Hepatocyte (in vitro differentiated cells): ENCODE data around the gene CHCHD6. TPM values are rescaled to one million over a fixed set of nuclear protein-coding genes. Genes with fewer than 3 reads are reported as not detected.

ENCODE experiments used
- DNase-seq: peaks from one replicate; pipeline ENCODE4 v3.0.0-alpha.2; 2016; ENCODE audit warnings: low spot score
- H2AFZ ChIP-seq: fragments of 200-600 bp; sonication (generic); 2 replicates; pipeline ENCODE4 v1.6.0; 2016; ENCODE audit warnings: antibody characterized with exemption, mild to moderate bottlenecking
- H3K27ac ChIP-seq: fragments of 200-600 bp; sonication (generic); 2 replicates; pipeline ENCODE4 v1.5.1; 2016; ENCODE audit warnings: mild to moderate bottlenecking
- H3K27me3 ChIP-seq: fragments of 200-600 bp; sonication (generic); 2 replicates; pipeline ENCODE4 v1.6.1; 2016
- H3K36me3 ChIP-seq: fragments of 200-600 bp; sonication (generic); replicated peaks from 2 replicates; pipeline ENCODE4 v1.5.1; 2016; ENCODE audit warnings: low read depth; ENCODE audit not compliant: insufficient read depth
- H3K4me1 ChIP-seq: fragments of 200-600 bp; sonication (generic); 2 replicates; pipeline ENCODE4 v1.5.1; 2016; ENCODE audit warnings: mild to moderate bottlenecking, moderate library complexity; ENCODE audit not compliant: insufficient read depth
- H3K4me2 ChIP-seq: fragments of 200-600 bp; sonication (generic); 2 replicates; pipeline ENCODE4 v1.6.0; 2016
- H3K4me3 ChIP-seq: fragments of 200-600 bp; sonication (generic); 2 replicates; pipeline ENCODE4 v1.5.1; 2016; ENCODE audit warnings: mild to moderate bottlenecking
- H3K79me2 ChIP-seq: fragments of 200-600 bp; sonication (generic); 2 replicates; pipeline ENCODE4 v1.6.0; 2017; ENCODE audit warnings: mild to moderate bottlenecking
- H3K9me2 ChIP-seq: fragments of 200-600 bp; sonication (generic); replicated peaks from 2 replicates; pipeline ENCODE4 v1.6.0; 2017; ENCODE audit warnings: mild to moderate bottlenecking; ENCODE audit not compliant: insufficient read depth
- H3K9me3 ChIP-seq: fragments of 200-600 bp; sonication (generic); 2 replicates; pipeline ENCODE4 v1.5.1; 2016; ENCODE audit warnings: low read depth, mild to moderate bottlenecking
- H4K20me1 ChIP-seq: fragments of 200-600 bp; sonication (generic); 2 replicates; pipeline ENCODE4 v1.6.0; 2016; ENCODE audit warnings: mild to moderate bottlenecking; ENCODE audit not compliant: insufficient read depth, poor library complexity, severe bottlenecking
- EZH2 ChIP-seq: fragments of 200-600 bp; sonication (generic); IDR thresholded peaks from 2 replicates; pipeline ENCODE4 v1.6.1; 2016; ENCODE audit warnings: antibody characterized with exemption, mild to moderate bottlenecking, borderline replicate concordance
- EZH2phosphoT487 ChIP-seq: fragments of 200-600 bp; sonication (generic); IDR thresholded peaks from one replicate; pipeline ENCODE4 v1.6.1; 2018; ENCODE audit warnings: antibody characterized with exemption, mild to moderate bottlenecking, low read depth, moderate library complexity; ENCODE audit not compliant: unreplicated experiment, severe bottlenecking
- WGBS: methylation state at CpG from one replicate; pipeline ENCODE4 v1.1.6; 2016; ENCODE audit warnings: low lambda C conversion rate; ENCODE audit errors: missing lambda C conversion rate; 5-methylcytosine and 5-hydroxymethylcytosine counted together
- polyA plus RNA-seq: library from polyadenylated mRNA; unstranded; fragments of >200 nt; fragmentation: Nextera tagmentation; extraction: Ambion mirVana; gene quantifications from 2 replicates; pipeline ENCODE4 v1.2.1, GENCODE V29; 2016
- total RNA-seq: library from RNA; depleted of rRNA; stranded (reverse); fragments of >200 nt; gene quantifications from 2 replicates; pipeline ENCODE4 v1.2.3, GENCODE V29; 2014
- TF ChIP-seq, protein P1 (sequence below): fragments of 200-600 bp; sonication (generic); IDR thresholded peaks from 2 replicates; pipeline ENCODE4 v1.5.1; 2016; ENCODE audit warnings: antibody characterized with exemption, mild to moderate bottlenecking; ENCODE audit not compliant: poor library complexity

CHCHD6 gene
- total and polyA plus RNA-seq, 2 experiments from 2014 or later = 13.8 to 19.7 TPM

GRCh38 chr3:126912027-126912422 is 208.0 kb downstream of the CHCHD6 start:
- no peaks in the 10 kb centered on the region for H3K79me2 ChIP-seq
- no peaks in the 10 kb centered on the region for H3K9me2 ChIP-seq
- H3K9me3 ChIP-seq = no peaks in the 10 kb centered on the region
- no peak overlapping the region for H3K4me3 ChIP-seq
- H4K20me1 ChIP-seq = no peaks in the 10 kb centered on the region
- no peaks in the 10 kb centered on the region for H3K27me3 ChIP-seq
- no peaks in the 10 kb centered on the region for H3K4me1 ChIP-seq
- H3K36me3 ChIP-seq = no peaks in the 10 kb centered on the region
- H3K4me2 ChIP-seq = no peak overlapping the region
- no peak for DNase-seq
- no peak for TF ChIP-seq EZH2
- TF ChIP-seq, protein P1, sequence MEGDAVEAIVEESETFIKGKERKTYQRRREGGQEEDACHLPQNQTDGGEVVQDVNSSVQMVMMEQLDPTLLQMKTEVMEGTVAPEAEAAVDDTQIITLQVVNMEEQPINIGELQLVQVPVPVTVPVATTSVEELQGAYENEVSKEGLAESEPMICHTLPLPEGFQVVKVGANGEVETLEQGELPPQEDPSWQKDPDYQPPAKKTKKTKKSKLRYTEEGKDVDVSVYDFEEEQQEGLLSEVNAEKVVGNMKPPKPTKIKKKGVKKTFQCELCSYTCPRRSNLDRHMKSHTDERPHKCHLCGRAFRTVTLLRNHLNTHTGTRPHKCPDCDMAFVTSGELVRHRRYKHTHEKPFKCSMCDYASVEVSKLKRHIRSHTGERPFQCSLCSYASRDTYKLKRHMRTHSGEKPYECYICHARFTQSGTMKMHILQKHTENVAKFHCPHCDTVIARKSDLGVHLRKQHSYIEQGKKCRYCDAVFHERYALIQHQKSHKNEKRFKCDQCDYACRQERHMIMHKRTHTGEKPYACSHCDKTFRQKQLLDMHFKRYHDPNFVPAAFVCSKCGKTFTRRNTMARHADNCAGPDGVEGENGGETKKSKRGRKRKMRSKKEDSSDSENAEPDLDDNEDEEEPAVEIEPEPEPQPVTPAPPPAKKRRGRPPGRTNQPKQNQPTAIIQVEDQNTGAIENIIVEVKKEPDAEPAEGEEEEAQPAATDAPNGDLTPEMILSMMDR = no peak
- no peak for TF ChIP-seq EZH2phosphoT487
- no peak overlapping the region for H2AFZ ChIP-seq
- no peak overlapping the region for H3K27ac ChIP-seq
- over 99% methylated on average over 9 of the region's 9 CpGs for WGBS

DNA sequence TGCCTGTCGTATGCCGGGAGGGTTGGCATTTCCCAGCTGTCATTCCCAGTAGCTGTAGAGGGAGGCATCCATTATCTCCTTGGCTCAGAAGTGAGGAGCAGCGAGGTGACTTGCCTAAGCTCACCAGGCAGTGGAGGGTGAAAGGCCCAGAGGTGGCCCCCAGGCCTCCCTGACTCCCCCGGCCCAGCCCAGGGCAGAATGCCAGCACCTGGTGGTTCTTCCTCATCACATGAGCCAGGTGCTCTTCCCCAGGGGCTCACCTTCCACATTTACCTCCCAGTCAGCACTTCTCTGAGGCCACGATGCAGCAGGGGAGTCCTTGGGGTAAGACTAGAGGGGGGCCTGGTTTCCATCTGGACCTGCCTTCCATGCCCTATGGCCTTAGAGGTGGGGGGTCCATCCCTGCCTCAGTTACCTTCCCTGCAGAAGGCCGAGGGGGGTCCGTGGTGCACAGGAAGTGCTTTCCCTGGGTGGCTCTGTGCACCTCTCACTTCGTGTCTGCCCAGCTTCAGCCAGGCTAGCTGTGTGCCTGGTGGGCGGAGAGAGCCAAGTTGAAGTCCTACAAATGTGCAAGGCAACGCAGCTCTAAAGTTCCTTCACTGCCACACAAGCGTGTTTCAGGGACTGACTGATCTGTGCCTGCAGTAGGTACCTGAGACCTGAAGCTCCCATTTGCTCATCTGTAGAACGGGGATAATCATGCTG is 208.6 kb downstream of the CHCHD6 start:
- WGBS = 99% methylated on average over 12 of the region's 12 CpGs
- TF ChIP-seq EZH2phosphoT487 = no peak
- Histone ChIP-seq H3K4me2 (no peak overlapping the region), H3K79me2 (no peaks in the 10 kb centered on the region), H3K27ac (no peak overlapping the region), H2AFZ (no peak overlapping the region), H3K36me3 (no peaks in the 10 kb centered on the region), H3K27me3 (no peaks in the 10 kb centered on the region), H3K4me3 (no peak overlapping the region), H3K4me1 (no peaks in the 10 kb centered on the region), H4K20me1 (no peaks in the 10 kb centered on the region), H3K9me2 (no peaks in the 10 kb centered on the region), H3K9me3 (no peaks in the 10 kb centered on the region)
- no peak for DNase-seq

GRCh38 chr3:126913524-126913923 is 209.5 kb downstream of the CHCHD6 start:
- no peak for DNase-seq
- no peak for TF ChIP-seq EZH2
- no peak for TF ChIP-seq EZH2phosphoT487
- TF ChIP-seq, protein P1 = no peak
- no peaks in the 10 kb centered on the region for H3K9me2 ChIP-seq
- H2AFZ ChIP-seq = no peak overlapping the region
- no peak overlapping the region for H3K4me2 ChIP-seq
- H3K9me3 ChIP-seq = no peaks in the 10 kb centered on the region
- no peak overlapping the region for H3K4me3 ChIP-seq
- H3K4me1 ChIP-seq = no peaks in the 10 kb centered on the region
- no peaks in the 10 kb centered on the region for H3K36me3 ChIP-seq
- H3K27me3 ChIP-seq = no peaks in the 10 kb centered on the region
- H3K27ac ChIP-seq = no peak overlapping the region
- 87% methylated on average over 6 of the region's 6 CpGs for WGBS
- no peaks in the 10 kb centered on the region for H3K79me2 ChIP-seq
- H4K20me1 ChIP-seq = no peaks in the 10 kb centered on the region

- Histone ChIP-seq H3K9me2 (no peaks in the 10 kb centered on the region), H2AFZ (no peak overlapping the region), H3K4me3 (no peak overlapping the region), H4K20me1 (no peaks in the 10 kb centered on the region), H3K9me3 (no peaks in the 10 kb centered on the region), H3K27me3 (no peaks in the 10 kb centered on the region), H3K36me3 (no peaks in the 10 kb centered on the region), H3K79me2 (no peaks in the 10 kb centered on the region), H3K27ac (no peak overlapping the region), H3K4me1 (no peaks in the 10 kb centered on the region), H3K4me2 (no peak overlapping the region)
- WGBS = 83% methylated on average over 7 of the region's 7 CpGs
- TF ChIP-seq, protein P1 = no peak
- no peak for TF ChIP-seq EZH2
- TF ChIP-seq EZH2phosphoT487 = no peak
- DNase-seq = no peak
These were observed 210.2 kb downstream of the CHCHD6 start for GRCh38 chr3:126914226-126914625.
